SU-DHL-6 (cell line): ENCODE data around the gene TTC16.

ENCODE experiments used
- H2AFZ ChIP-seq: fragments of 200-600 bp; sonication (generic); 2 replicates; pipeline ENCODE4 v1.6.1; 2014; ENCODE audit warnings: low read depth, mild to moderate bottlenecking, moderate library complexity, mixed read lengths, antibody characterized with exemption, low read length; ENCODE audit not compliant: severe bottlenecking
- H3F3A ChIP-seq: fragments of 200-600 bp; shearing (Covaris generic); 2 replicates; pipeline ENCODE4 v1.6.0; 2016; ENCODE audit warnings: antibody characterized with exemption, mild to moderate bottlenecking; ENCODE audit not compliant: insufficient read depth
- H3K27ac ChIP-seq: fragments of 200-600 bp; sonication (generic); 2 replicates; pipeline ENCODE4 v1.5.1; 2016; ENCODE audit warnings: low read depth, mild to moderate bottlenecking, low read length, moderate library complexity, mixed read lengths
- H3K27me3 ChIP-seq: fragments of 200-600 bp; sonication (generic), shearing (Covaris generic); 2 replicates; pipeline ENCODE4 v1.6.0; 2014; ENCODE audit warnings: mild to moderate bottlenecking, low read length
- H3K36me3 ChIP-seq: fragments of 200-600 bp; sonication (generic); 2 replicates; pipeline ENCODE4 v1.6.1; 2014; ENCODE audit warnings: mild to moderate bottlenecking, low read length, mixed read lengths
- H3K4me2 ChIP-seq: fragments of 300-600, 200-600 bp; shearing (Covaris generic), sonication (generic); 2 replicates; pipeline ENCODE4 v1.6.0; 2014; ENCODE audit warnings: low read length, low read depth, mild to moderate bottlenecking; ENCODE audit not compliant: poor library complexity, severe bottlenecking
- H3K4me3 ChIP-seq: fragments of 200-600 bp; sonication (generic); 2 replicates; pipeline ENCODE4 v1.5.1; 2014; ENCODE audit warnings: antibody characterized with exemption, low read length, mild to moderate bottlenecking, mixed read lengths; ENCODE audit not compliant: insufficient read depth, poor library complexity, severe bottlenecking
- H3K79me2 ChIP-seq: fragments of 200-600 bp; sonication (generic); 2 replicates; pipeline ENCODE4 v1.6.1; 2014; ENCODE audit warnings: mild to moderate bottlenecking, low read length, moderate library complexity; ENCODE audit not compliant: insufficient read depth
- H3K9ac ChIP-seq: fragments of 200-600 bp; sonication (generic); 2 replicates; pipeline ENCODE4 v1.7.0; 2014; ENCODE audit warnings: mild to moderate bottlenecking, low read length
- H3K9me2 ChIP-seq: fragments of 200-600 bp; sonication (generic); replicated peaks from 2 replicates; pipeline ENCODE4 v1.6.1; 2014; ENCODE audit warnings: low read length; ENCODE audit not compliant: insufficient read depth
- H3K9me3 ChIP-seq: fragments of 200-600 bp; sonication (generic); 2 replicates; pipeline ENCODE4 v1.6.1; 2014; ENCODE audit warnings: low read length, mixed read lengths; ENCODE audit not compliant: insufficient read depth
- H4K20me1 ChIP-seq: fragments of 200-600 bp; sonication (generic); 2 replicates; pipeline ENCODE4 v1.6.1; 2014; ENCODE audit warnings: low read depth, mild to moderate bottlenecking, antibody characterized with exemption, low read length, moderate library complexity, mixed read lengths
- EZH2phosphoT487 ChIP-seq: fragments of 200-600 bp; sonication (generic), shearing (Covaris generic); conservative IDR thresholded peaks from 2 replicates; pipeline ENCODE4 v1.6.1; 2018; ENCODE audit warnings: mild to moderate bottlenecking, antibody characterized with exemption, low read length, moderate library complexity, mixed read lengths
- TF ChIP-seq, protein P1 (sequence below): fragments of 200-600 bp; sonication (generic); IDR thresholded peaks from one replicate; pipeline ENCODE4 v1.5.1; 2017; ENCODE audit warnings: antibody characterized with exemption, mild to moderate bottlenecking, low read length, moderate library complexity; ENCODE audit not compliant: insufficient read depth, poor library complexity, severe bottlenecking

Gene TTC16

DNA sequence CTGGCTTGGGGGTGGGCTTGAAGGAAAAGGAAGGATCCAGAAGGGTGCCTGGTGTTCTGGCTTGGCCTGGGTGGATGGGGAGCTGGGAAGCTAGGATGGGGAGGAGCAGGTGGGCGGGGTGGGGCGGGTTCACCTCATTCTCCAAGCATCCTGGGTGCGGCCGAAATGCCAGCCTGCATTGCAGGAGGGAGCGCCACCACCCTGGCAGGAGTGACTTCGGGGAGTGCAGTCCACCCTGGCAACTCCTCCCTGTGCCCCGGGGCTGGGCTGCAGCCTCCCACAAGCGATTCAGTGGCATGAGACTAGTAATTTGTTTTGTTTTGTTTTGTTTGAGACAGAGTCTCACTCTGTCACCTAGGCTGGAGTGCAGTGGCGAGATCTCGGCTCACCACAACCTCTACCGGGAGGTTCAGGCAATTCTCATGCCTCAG is 5.5 kb downstream of the TTC16 start:
- H3F3A ChIP-seq = no peaks in the 10 kb centered on the region
- H3K27ac ChIP-seq = no peak overlapping the region
- H3K4me2 ChIP-seq = no peak overlapping the region
- no peak overlapping the region for H2AFZ ChIP-seq
- H3K9ac ChIP-seq = no peak overlapping the region
- H3K36me3 ChIP-seq = no peaks in the 10 kb centered on the region
- H3K9me3 ChIP-seq = no peaks in the 10 kb centered on the region
- no peak overlapping the region for H3K4me3 ChIP-seq
- no peaks in the 10 kb centered on the region for H3K9me2 ChIP-seq
- H3K79me2 ChIP-seq = no peaks in the 10 kb centered on the region
- no peak for TF ChIP-seq EZH2phosphoT487
- TF ChIP-seq, protein P1, sequence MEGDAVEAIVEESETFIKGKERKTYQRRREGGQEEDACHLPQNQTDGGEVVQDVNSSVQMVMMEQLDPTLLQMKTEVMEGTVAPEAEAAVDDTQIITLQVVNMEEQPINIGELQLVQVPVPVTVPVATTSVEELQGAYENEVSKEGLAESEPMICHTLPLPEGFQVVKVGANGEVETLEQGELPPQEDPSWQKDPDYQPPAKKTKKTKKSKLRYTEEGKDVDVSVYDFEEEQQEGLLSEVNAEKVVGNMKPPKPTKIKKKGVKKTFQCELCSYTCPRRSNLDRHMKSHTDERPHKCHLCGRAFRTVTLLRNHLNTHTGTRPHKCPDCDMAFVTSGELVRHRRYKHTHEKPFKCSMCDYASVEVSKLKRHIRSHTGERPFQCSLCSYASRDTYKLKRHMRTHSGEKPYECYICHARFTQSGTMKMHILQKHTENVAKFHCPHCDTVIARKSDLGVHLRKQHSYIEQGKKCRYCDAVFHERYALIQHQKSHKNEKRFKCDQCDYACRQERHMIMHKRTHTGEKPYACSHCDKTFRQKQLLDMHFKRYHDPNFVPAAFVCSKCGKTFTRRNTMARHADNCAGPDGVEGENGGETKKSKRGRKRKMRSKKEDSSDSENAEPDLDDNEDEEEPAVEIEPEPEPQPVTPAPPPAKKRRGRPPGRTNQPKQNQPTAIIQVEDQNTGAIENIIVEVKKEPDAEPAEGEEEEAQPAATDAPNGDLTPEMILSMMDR = no peak
- no peaks in the 10 kb centered on the region for H3K27me3 ChIP-seq
- H4K20me1 ChIP-seq = no peaks in the 10 kb centered on the region

DNA sequence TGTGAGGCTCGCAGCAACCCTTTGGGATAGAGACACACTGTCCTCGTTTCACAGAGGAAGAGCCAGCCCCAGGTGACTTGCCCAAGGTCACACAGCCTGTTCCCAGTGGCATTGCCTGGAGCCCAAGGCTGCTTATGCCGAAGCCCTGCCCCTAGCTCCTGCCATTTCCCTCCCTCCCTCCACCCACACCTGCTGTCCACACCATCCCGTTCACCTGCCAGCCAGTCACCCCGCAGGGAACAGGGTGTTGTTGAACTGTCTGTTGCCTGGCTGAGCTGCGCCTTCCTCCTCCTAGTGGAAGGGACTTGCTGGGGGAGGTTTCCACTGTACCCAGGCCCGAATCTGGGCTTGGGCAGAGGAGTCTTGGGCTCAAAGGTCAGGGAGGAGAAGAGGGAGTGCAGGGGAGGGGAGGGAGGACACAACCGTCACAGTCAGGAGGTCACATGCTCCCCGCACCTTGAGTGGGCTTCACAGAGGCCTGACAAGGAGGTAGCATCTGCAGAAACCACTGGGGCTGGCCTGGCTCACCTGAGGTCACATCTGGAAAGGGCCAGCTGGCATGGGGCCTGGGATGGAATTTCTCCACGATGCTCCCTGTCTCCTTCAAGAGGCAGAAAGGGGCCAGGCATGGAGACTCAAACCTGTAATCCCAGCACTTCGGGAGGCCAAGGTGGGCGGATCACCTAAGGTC is 6.3 kb downstream of the TTC16 start:
- Histone ChIP-seq H3K9ac (no peak overlapping the region), H3K9me3 (no peaks in the 10 kb centered on the region), H3K79me2 (no peaks in the 10 kb centered on the region), H3F3A (no peaks in the 10 kb centered on the region), H2AFZ (no peak overlapping the region), H4K20me1 (no peaks in the 10 kb centered on the region), H3K4me2 (no peak overlapping the region), H3K9me2 (no peaks in the 10 kb centered on the region), H3K4me3 (no peak overlapping the region), H3K36me3 (no peaks in the 10 kb centered on the region), H3K27ac (no peak overlapping the region), H3K27me3 (no peaks in the 10 kb centered on the region)
- no peak for TF ChIP-seq EZH2phosphoT487
- TF ChIP-seq, protein P1 = no peak

DNA sequence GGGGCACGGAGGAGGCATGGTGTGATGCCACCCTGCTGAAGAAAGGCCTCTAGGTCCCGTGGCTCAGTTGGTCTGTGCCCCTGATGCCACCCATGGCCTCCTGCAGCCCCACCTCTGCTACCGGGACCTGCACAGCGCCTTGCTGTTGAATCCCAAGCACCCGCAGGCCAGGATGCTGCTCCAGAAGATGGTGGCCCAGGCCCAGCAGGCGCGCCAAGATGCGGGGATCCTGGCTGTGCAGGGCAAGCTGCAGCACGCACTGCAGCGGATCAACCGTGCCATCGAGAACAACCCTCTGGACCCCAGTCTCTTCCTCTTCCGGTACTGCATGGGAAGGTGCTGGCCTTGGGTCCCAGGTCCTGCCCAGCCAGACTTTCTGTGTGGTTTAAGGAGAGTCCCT is 7.1 kb downstream of the TTC16 start:
- no peaks in the 10 kb centered on the region for H3K36me3 ChIP-seq
- no peak overlapping the region for H3K4me3 ChIP-seq
- H3K9ac ChIP-seq = no peak overlapping the region
- no peaks in the 10 kb centered on the region for H4K20me1 ChIP-seq
- H3K79me2 ChIP-seq = no peaks in the 10 kb centered on the region
- no peaks in the 10 kb centered on the region for H3K9me3 ChIP-seq
- H3K4me2 ChIP-seq = no peak overlapping the region
- no peak overlapping the region for H2AFZ ChIP-seq
- no peak for TF ChIP-seq EZH2phosphoT487
- TF ChIP-seq, protein P1 = no peak
- no peaks in the 10 kb centered on the region for H3K9me2 ChIP-seq
- no peak overlapping the region for H3K27ac ChIP-seq
- no peaks in the 10 kb centered on the region for H3F3A ChIP-seq
- H3K27me3 ChIP-seq = no peaks in the 10 kb centered on the region
